GM12864 (cell line): Measurements from ENCODE around the gene BIRC6.

ENCODE experiments used
- DNase-seq: peaks from one replicate; pipeline ENCODE4 v3.0.0-alpha.2; 2011; ENCODE audit warnings: low read depth
- H3K4me3 ChIP-seq: 2 replicates; pipeline ENCODE4 v1.5.1; 2011; ENCODE audit warnings: mild to moderate bottlenecking, low read depth, low read length, control low read depth
- TF ChIP-seq, protein P1 (sequence below): IDR thresholded peaks from 2 replicates; pipeline ENCODE4 v1.5.1; 2011; ENCODE audit warnings: low read depth, mild to moderate bottlenecking, moderate library complexity, low read length, control low read depth, inconsistent platforms; ENCODE audit errors: missing control alignments

BIRC6 gene

DNA sequence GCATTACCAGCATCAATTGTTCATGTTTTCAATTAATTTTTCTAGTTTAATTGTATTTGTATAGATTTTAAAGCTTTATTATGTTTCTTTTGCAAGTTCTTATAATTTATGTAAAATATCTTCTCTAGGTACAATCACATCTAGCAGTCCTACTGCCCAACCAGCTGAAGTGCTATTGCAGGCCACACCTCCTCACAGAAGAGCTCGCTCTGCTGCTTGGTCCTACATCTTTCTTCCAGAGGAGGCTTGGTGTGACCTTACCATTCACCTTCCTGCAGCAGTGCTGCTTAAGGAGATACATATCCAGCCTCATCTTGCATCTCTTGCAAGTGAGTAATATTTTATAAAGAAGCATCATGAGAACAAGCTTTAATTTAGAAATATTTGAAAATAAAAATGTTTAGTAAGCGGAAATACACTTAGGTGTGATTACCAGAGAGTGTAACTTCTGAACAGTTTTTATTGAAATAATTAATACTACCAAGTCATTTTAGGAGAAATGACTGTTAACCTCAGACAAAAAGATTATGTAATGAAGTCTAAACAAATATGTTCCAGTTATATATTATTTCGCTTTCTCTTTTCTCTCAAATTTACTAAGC is 148.2 kb downstream of the BIRC6 start:
- H3K4me3 ChIP-seq: no peak overlapping the region
- TF ChIP-seq, protein P1, sequence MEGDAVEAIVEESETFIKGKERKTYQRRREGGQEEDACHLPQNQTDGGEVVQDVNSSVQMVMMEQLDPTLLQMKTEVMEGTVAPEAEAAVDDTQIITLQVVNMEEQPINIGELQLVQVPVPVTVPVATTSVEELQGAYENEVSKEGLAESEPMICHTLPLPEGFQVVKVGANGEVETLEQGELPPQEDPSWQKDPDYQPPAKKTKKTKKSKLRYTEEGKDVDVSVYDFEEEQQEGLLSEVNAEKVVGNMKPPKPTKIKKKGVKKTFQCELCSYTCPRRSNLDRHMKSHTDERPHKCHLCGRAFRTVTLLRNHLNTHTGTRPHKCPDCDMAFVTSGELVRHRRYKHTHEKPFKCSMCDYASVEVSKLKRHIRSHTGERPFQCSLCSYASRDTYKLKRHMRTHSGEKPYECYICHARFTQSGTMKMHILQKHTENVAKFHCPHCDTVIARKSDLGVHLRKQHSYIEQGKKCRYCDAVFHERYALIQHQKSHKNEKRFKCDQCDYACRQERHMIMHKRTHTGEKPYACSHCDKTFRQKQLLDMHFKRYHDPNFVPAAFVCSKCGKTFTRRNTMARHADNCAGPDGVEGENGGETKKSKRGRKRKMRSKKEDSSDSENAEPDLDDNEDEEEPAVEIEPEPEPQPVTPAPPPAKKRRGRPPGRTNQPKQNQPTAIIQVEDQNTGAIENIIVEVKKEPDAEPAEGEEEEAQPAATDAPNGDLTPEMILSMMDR: no peak
- DNase-seq: no peak

DNA sequence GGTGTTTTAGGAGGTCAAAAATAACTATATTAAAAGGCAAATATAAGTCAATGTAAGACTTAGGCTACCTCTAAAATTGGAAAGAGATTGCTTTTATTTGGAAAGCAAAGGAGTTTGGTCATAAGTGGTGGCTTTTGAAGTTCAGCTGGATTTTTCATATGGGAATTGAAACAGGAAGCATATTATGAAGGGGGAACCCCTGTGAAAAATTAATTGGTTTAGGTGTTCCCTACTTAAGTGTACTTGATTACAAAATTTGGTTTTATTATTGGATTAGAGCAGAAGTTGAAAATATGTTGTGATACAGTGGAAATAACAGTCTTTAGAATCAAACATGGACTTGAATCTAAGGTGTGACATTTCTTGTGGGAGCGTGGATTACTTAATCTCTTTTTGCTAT is 149.6 kb downstream of the BIRC6 start:
- no peak overlapping the region for H3K4me3 ChIP-seq
- TF ChIP-seq, protein P1: no peak
- DNase-seq: no peak

DNA sequence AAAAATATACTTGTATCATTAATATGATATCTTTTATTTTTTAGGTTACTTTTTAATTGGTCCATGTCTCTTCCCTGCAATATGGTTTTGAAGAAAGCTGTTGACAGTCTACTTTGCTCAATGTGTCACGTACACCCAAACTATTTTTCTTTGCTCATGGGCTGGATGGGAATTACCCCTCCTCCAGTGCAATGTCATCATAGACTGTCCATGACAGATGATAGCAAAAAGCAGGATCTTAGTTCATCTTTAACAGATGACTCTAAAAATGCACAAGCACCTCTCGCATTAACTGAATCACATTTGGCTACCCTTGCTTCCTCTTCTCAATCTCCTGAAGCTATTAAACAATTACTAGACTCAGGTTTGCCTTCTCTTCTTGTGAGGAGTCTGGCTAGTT is 158.1 kb downstream of the BIRC6 start:
- TF ChIP-seq, protein P1: no peak
- H3K4me3 ChIP-seq: no peak overlapping the region
- no peak for DNase-seq

DNA sequence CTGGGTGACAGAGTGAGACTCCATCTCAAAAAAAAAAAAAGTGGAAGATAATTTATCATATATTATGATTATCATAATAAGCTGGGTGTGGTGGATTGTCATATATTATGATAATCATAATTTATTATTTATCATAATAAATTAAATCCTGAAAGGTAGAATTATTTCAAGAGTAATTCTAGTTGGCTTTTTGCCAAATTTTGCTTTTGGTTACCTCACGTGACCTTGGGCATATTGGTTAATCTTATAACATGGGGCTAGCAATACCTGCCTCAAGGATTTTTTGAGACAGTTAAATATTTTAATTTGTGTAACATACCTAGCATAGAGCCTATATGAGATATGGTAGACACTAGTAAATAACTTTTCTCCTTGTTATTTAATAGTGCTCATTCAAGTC is 159.7 kb downstream of the BIRC6 start:
- H3K4me3 ChIP-seq: no peak overlapping the region
- DNase-seq: no peak
- TF ChIP-seq, protein P1: no peak

DNA sequence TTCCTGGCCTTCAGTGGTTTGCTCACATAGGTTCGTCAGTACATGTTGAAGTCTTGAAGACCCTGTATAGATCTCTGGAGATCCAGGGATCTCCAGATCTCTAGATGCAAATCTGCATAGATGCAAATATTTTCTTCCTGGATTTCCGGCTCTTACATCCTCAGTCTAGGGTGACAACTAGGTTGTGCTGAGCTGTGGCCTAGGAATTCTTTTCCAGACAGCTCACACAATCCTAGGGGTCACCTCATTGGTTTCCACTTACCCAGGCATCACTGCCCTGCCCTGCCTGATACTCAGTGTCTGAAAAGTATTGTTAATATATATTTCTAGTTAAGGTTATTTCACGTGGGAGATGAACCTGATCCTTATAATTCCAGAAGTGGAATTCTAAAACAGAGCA is 165.9 kb downstream of the BIRC6 start:
- no peak for DNase-seq
- no peak overlapping the region for H3K4me3 ChIP-seq
- TF ChIP-seq, protein P1: no peak

DNA sequence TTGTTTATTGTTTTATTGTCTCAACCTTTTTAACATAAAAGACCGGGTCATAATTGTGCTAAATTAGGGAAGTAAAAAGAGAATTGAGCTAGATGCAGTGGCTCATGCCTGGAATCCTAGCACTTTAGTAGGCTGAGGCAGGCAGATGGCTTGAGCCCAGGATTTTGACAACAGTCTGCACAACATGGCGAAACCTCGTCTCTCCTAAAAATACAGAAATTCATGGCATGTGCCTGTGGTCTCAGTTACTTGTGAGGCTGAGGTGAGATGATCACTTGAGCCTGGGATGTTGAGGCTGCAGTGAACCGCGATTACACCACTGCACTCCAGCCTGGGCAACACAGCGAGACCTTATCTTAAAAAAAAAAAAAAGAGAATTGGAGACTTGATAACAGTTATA is 166.9 kb downstream of the BIRC6 start:
- no peak for DNase-seq
- TF ChIP-seq, protein P1: no peak
- no peak overlapping the region for H3K4me3 ChIP-seq

DNA sequence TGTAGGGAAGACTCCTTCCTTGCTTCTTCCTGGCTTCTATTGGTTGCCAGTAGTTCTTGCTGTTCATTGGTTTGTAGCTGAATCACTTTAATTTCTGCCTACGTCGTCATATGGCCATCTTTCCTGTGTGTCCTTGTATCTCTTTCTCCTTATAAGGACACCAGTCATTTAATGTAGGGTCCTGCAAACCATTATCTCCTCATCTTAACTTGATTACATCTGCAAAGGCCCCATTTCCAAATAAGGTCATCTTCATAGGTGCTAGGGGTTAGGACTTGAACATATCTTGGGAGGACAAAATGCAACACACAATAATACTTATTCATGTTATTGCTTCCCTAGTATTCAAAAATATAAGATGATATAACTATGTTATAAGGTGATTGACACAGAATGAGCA is 175.5 kb downstream of the BIRC6 start:
- TF ChIP-seq, protein P1: no peak
- H3K4me3 ChIP-seq: no peak overlapping the region
- no peak for DNase-seq
